Adrenal gland (tissue), 12 donors: ENCODE data around the gene PNPLA2. TPM values are rescaled to one million over a fixed set of nuclear protein-coding genes. Genes with fewer than 3 reads are reported as not detected.

Experiments
- DNase-seq, 7 donors: peaks; one replicate each; pipeline ENCODE4 v3.0.0-alpha.2; 2019 to 2020
- H3K27ac ChIP-seq, 5 donors: fragments of 200-600 bp; sonication (generic) in 4 of 5; 1 replicate in 3 of 5; 2 replicates in 2 of 5; pipeline versions ENCODE4 v1.5.1 to v1.8.0; 2016 to 2020; ENCODE audit warnings: mild to moderate bottlenecking in 1 of 5
- H3K27me3 ChIP-seq: fragments of 200-600 bp; 2 replicates; pipeline ENCODE4 v1.8.0; 2021
- H3K36me3 ChIP-seq, 2 donors: fragments of 200-600 bp; replicated peaks in 1 of 2; 1 replicate in 1 of 2; 2 replicates in 1 of 2; pipeline versions ENCODE4 v1.5.1 to v1.8.0; 2018 to 2022
- H3K4me1 ChIP-seq, 2 donors: fragments of 200-600 bp; replicated peaks in 1 of 2; 1 replicate in 1 of 2; 2 replicates in 1 of 2; pipeline versions ENCODE4 v1.5.1 to v1.8.0; 2018 to 2021
- H3K4me3 ChIP-seq, 4 donors: fragments of 200-600 bp; sonication (generic) in 3 of 4; one replicate each; pipeline ENCODE4 v1.5.1; 2016 to 2018
- H3K9me3 ChIP-seq, 3 donors: fragments of 200-600 bp; sonication (generic) in 1 of 3; replicated peaks in 1 of 3; 1 replicate in 2 of 3; 2 replicates in 1 of 3; pipeline versions ENCODE4 v1.5.1 to v1.8.0; 2016 to 2021
- CTCF ChIP-seq, 6 experiments: fragments of 450-650 bp in 4 of 6; fragments of 200-600 bp in 2 of 6; sonication (generic) in 1 of 6; IDR thresholded peaks; 1 replicate in 5 of 6; 2 replicates in 1 of 6; pipeline versions ENCODE4 v1.5.1 to v1.8.0; 2016 to 2021; ENCODE audit warnings: antibody characterized with exemption in 6 of 6, mild to moderate bottlenecking in 2 of 6, moderate library complexity in 1 of 6
- POLR2A ChIP-seq, 2 donors: fragments of 450-650 bp; IDR thresholded peaks; one replicate each; pipeline ENCODE4 v1.6.1; 2017; ENCODE audit warnings: antibody characterized with exemption in 2 of 2, mild to moderate bottlenecking in 2 of 2, moderate library complexity in 1 of 2
- WGBS, 4 donors: extraction: QIAGEN DNeasy Blood & Tissue Kit in 2 of 4; methylation state at CpG; one replicate each; pipeline versions ENCODE4 v1.1.5 to v1.1.7; 2013 to 2017; 5-methylcytosine and 5-hydroxymethylcytosine counted together
- intact Hi-C, 2 donors: fragments of 100-400 bp; cut with DNase I; formaldehyde crosslinking; loops; one replicate each; pipeline versions ENCODE4 v1.14.1 to v1.15.0; 2022 to 2023
- polyA plus RNA-seq, 3 donors: library from polyadenylated mRNA; stranded (reverse); fragments of 200-250 nt in 2 of 3; fragments of 350-450 nt in 1 of 3; fragmentation: Illumina TruSeq in 1 of 3; extraction: RNeasy Lipid Tissue Mini Kit (QIAGEN cat#74804) in 1 of 3; gene quantifications; one replicate each; pipeline ENCODE4 v1.2.3, GENCODE V29; 2013 to 2014
- total RNA-seq, 9 donors: library from RNA; depleted of rRNA in 4 of 9; stranded (reverse); fragments of >200 nt in 4 of 9; fragments of 120-200 nt in 1 of 9; fragmentation: NEBNext Ultra II Directional in 1 of 9; extraction: Animal tissue kit (Norgen Biotek cat#: 25700) in 1 of 9; gene quantifications; one replicate each; pipeline versions ENCODE4 v1.1.0 to v1.2.4, GENCODE V29; 2013 to 2023
- donor health status: healthy with polysubstance abuse.
- donor health status: Bipolar disorder and iron deficiency.
- donor health status: DM: yes; HTN: yes; CAD: no.
- donor health status: DM: no; HTN: no; CAD: no.
- donor health status: DM: no; HTN: no; CAD: no.
- donor health status: DM: yes; HTN: yes; CAD: no.

The PNPLA2 gene
- total and polyA plus RNA-seq, 12 donors = 24.1 to 403 (median 124) TPM

DNA sequence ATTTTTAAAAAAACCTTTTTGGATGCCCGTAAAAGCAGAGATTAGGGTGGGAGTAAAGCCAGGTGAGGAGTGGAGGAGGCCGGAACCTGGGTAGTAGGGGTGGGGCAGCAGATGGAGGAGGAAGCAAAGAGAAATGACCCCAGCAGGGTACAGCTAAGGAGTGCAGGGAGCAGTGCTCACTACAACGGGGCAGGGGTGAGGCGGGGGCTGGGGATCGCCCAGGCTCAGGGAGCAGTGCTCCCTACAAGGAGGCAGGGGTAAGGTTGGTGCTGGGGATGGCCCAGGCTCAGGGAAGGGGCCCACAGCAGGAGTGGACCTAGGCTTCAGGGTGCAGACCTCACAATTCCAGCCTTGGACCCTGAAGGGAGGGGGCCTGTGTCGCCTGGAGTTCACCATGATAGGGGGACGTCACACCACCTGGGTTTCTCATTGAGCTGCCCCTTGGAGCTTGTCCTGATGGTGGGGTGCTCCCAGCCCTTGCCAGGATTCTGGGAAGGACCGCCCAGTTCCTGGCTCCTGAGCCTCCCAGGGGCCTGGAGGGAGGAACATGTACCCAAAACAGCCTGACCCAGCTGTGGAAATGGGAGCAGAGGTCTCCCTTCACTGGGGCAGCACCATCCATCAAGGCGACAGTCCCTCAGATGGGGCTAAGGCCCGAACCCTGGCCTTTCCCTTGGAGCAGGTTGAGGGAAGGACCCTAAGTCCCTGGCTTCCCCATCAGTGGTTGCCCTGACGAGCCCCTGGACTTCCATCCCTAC, 2.9 kb upstream of the PNPLA2 start:
- WGBS, 4 donors = 81 to 89% (median 87%) methylated on average over 9 to 11 of the region's 11 CpGs
- Histone ChIP-seq H3K36me3 (peaks cover 0 to 26% of the 10 kb centered on the region in 2 donors), H3K9me3 (no peaks in the 10 kb centered on the region), H3K4me1 (peaks cover 20 to 25% of the 10 kb centered on the region in 2 donors), H3K27ac (no peak overlapping the region), H3K4me3 (no peak overlapping the region), H3K27me3 (no peaks in the 10 kb centered on the region)
- TF ChIP-seq POLR2A (IDR thresholded peaks at IDR 0.05) = no peak
- no peak for TF ChIP-seq CTCF (IDR thresholded peaks at IDR 0.05)
- intact Hi-C loops = no loop called here
- no peak for DNase-seq

GRCh38 chr11:816433-816779, 2.3 kb upstream of the PNPLA2 start:
- H3K4me3 ChIP-seq = no peak overlapping the region
- peaks cover 20 to 25% of the 10 kb centered on the region in 2 donors for H3K4me1 ChIP-seq
- peaks cover 0 to 24% of the 10 kb centered on the region in 2 donors for H3K36me3 ChIP-seq
- TF ChIP-seq CTCF (IDR thresholded peaks at IDR 0.05) = no peak
- H3K27me3 ChIP-seq = no peaks in the 10 kb centered on the region
- no peaks in the 10 kb centered on the region for H3K9me3 ChIP-seq
- H3K27ac ChIP-seq = no peak overlapping the region
- intact Hi-C loops = no loop called here
- 84 to 88% (median 86%) methylated on average over 8 to 11 of the region's 11 CpGs for WGBS, 4 donors
- DNase-seq = no peak

DNA sequence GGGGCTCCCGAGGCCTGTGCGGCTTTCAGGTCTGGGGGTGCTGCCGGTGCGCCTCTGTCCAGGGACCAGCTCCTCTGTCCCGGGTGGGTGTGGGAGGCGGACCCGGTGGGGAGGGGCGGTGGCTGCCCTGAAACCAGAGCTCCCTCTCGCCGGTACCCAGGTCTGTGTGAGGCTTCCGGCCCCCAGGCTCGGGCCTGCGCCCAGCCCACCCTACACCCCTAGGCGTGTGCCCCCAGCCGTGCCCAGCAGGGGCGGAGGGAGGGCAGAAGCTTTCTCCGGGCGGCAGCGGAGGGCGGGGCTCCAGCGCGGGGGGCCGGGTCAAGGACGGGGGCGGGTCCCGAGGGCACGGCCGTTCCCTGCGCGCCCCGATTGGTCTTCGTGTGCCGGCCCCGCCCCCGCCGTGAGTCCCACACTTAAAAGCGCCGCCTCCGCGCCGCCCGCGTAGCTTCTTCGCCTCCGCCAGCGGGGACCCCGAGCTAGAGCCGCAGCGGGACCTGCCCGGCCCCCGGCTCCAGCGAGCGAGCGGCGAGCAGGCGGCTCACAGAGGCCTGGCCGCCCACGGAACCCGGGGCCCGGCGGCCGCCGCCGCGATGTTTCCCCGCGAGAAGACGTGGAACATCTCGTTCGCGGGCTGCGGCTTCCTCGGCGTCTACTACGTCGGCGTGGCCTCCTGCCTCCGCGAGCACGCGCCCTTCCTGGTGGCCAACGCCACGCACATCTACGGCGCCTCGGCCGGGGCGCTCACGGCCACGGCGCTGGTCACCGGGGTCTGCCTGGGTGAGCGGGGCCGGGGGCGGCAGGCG, 616 bp downstream of the PNPLA2 start:
- Histone ChIP-seq H3K9me3 (no peaks in the 10 kb centered on the region), H3K27ac (peak overlapping the region; percentile 71 to 98 (median 96)), H3K36me3 (peaks cover 0 to 20% of the 10 kb centered on the region in 2 donors), H3K4me3 (peak overlapping the region; percentile 59 to 98 (median 84)), H3K4me1 (peaks cover 31 to 34% of the 10 kb centered on the region in 2 donors), H3K27me3 (no peaks in the 10 kb centered on the region)
- intact Hi-C loops = no loop called here
- TF ChIP-seq POLR2A (IDR thresholded peaks at IDR 0.05) (peak; percentile 79 to 95), CTCF (IDR thresholded peaks at IDR 0.05) (peak in 4 of 6 experiments; percentile 25 to 52 (median 38))
- DNase-seq = peak; percentile 89 to 96 (median 92)
- 0 to 1% methylated on average over 90 to 96 of the region's 96 CpGs; no CpG with 5 or more reads in 2 of the 4 donors for WGBS, 4 donors

DNA sequence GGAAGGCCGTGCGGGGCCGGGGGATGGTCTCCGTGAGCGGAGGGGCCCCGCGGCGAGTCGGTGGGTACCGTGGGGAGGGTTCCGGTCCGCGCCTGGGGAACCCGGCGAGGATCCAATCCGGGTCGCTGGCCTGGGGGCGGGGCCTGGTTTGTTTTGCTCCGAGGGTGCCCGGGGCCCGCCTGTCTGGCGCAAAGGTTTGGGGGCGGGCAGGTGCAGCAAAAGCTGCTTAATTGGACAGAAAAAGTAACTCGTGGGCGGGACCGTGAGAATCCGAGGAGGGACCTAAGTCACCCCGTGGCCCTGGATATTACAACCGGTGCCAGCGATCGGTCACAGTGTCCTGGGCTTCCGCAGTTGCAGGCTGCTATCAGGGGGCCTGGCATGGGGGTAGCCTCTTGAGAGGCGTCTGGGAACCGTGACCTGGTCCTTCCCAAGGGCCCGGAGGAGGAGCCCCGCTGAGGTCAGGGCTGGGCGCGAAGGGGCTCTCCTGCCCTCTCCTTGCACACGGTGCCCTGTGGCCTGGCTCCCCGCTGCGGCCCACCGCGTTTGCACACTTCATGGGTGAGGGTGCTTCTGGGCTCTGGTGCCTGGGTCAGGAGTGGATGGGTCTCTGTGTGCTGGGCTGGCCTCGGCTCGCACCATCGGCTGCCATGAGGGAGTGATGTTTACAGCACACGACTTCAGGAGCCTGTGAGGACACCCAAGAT, 1.4 kb downstream of the PNPLA2 start:
- H3K27ac ChIP-seq = peak overlapping the region; percentile 71 to 98 (median 96)
- peaks cover 31 to 34% of the 10 kb centered on the region in 2 donors for H3K4me1 ChIP-seq
- no peaks in the 10 kb centered on the region for H3K27me3 ChIP-seq
- no peaks in the 10 kb centered on the region for H3K9me3 ChIP-seq
- no peak for TF ChIP-seq CTCF (IDR thresholded peaks at IDR 0.05)
- peak; percentile 45 to 91 for TF ChIP-seq POLR2A (IDR thresholded peaks at IDR 0.05)
- peaks cover 0 to 27% of the 10 kb centered on the region in 2 donors for H3K36me3 ChIP-seq
- intact Hi-C loops = no loop called here
- peak; percentile 92 to 98 (median 98) for DNase-seq
- 1 to 10% (median 3%) methylated on average over 2 to 47 of the region's 47 CpGs for WGBS, 4 donors
- H3K4me3 ChIP-seq = peak overlapping the region; percentile 59 to 98 (median 84)
